GM19395 (cell line): ENCODE results near the gene RAB41.
"Not testable (repeated sequence)": the region's sequence is repeated elsewhere in the genome, so short reads cannot be mapped to it uniquely, and the experiment has no call there.

ENCODE experiments used
- ATAC-seq: cut with Tn5 transposase; IDR thresholded peaks from one replicate; pipeline ENCODE4 v1.9.1; 2021; ENCODE audit warnings: mild to moderate bottlenecking, moderate library complexity; ENCODE audit not compliant: unreplicated experiment

Gene RAB41

DNA sequence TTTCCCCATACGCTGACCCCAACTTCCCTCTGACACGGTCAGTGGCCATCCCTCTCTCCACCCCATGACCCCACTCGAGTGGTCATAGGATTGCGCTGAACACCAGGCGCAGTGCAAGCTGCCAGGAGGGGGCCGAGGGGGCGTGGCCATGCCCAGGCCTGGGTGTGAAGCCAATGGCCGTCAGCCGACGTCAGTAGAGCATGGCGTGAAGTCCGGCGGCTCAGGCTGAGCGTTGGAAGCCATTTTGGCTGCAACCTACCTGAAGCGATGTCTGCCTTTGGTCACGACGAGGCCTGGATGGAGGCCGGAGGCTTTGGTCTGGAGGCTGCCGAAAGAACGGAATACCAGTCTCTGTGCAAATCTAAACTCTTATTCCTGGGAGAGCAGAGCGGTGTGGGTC, at the start of gene RAB41:
RAB41 (plus strand) TSS at position 222 of the 400 bp plus-strand sequence; CDS start at position 268, 46 bp downstream.
- no peak for ATAC-seq

DNA sequence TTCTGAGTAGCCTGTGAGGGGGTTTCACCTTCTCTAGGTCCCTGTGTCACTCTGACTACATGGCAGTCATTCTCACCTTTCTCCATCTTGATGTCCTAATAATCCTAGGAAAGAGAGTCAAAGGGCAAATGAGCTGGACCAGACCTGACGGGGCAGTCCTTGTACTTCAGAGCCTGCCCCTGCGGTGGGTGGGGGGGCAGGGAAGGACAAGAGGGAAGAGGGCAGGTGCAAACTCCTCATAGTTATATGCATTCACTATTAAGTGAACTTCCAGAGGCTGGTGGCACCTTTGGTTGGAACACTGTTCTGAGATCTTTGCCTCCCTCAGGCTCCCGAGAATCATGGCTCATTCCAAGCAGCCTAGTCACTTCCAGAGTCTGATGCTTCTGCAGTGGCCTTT, 47.6 kb upstream of the RAB41 start, which contains the start of gene AWAT1:
AWAT1 (plus strand) TSS at position 301 of the 400 bp plus-strand sequence; CDS start at position 342, 41 bp downstream.
- no peak for ATAC-seq

DNA sequence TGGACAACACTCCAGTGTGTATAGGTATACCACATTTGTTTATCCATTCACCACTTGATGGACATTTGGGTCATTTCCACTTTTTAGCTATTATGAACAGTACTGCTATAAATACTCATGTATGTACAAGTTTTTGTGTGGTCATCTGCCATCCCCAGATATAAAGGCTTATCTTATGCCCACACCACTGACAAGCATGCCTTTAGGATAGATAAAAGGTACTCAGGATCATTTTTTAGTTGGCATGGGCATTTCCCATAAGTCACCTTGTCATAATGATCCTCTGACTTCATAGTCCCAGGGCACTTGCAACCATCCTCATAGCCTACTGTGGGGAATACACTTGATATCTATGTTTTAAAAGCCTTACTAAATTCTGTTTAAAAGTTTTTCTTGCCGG, 41.2 kb upstream of the RAB41 start:
- ATAC-seq: no peak

DNA sequence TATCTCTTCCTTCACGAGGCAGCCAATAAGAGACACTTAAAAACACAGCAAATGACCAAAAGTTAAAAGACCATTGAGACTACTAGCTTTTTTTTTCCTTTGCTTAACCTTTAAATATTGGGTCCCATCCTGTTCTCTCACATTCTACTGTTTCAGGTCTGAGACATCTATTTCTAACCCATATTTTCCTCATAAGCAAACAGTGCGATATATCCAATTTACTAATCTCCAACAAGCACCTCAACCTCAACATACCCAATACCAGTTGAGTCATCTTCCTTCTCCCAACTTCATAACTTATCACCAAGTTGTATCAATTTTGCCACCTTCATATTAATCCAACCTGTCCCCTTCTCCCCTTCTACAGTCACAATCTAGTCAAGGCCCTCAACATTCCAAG, 40.5 kb upstream of the RAB41 start:
- ATAC-seq: no peak

DNA sequence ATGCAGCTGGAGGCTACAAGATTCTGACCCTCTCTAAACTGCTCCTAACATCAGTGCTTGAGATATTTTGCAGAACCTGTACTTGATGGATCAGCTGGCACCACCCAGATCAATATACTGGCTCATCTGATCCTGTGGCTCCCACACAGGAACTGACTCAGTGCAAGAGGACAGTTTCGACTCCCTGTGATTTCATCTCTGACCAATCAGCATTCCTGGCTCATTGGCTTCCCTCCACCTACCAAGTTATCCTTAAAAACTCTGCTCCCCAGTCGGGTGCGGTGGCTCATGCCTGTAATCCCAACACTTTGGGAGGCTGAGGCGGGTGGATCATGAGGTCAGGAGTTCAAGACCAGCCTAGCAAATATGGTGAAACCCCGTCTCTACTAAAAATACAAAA, 38.4 kb upstream of the RAB41 start:
- not testable (repeated sequence) for ATAC-seq

DNA sequence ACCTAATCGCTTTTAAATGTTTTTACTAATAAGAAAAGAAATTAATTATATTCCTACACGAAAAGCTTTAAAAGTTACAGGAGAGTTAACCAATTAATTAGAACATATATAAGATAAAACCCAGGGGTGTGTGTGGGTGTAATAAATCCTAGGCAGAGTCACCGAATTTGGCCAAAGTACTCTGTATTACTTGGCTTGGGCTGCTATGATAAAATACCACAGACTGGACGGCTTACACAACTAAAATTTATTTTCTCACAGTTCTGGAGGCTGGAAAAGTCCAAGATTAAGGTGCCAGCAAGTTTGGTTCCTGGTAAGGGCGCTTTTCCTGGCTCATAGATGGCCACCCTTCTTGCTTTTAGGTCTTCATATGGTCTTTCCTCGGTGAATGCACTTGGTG, 37.1 kb upstream of the RAB41 start:
- no peak for ATAC-seq

DNA sequence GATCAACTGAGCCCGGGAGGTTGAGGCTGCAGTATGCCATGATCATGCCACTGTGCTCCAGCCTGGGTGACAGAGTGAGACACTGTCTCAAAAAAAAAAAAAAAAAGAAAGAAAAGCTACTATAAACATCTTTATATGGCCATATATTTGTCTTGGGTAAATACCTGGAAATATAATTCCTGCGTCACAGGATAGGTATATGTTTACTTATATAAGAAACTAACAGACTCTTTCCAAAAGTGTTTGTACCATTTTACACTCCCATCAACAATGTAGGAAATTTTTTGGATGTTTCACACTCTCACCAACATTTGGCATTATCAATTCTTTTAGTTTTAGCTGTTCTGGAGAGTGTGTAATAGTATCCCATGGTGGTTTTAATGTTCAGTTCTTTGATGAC, 34.7 kb upstream of the RAB41 start:
- ATAC-seq: no peak

DNA sequence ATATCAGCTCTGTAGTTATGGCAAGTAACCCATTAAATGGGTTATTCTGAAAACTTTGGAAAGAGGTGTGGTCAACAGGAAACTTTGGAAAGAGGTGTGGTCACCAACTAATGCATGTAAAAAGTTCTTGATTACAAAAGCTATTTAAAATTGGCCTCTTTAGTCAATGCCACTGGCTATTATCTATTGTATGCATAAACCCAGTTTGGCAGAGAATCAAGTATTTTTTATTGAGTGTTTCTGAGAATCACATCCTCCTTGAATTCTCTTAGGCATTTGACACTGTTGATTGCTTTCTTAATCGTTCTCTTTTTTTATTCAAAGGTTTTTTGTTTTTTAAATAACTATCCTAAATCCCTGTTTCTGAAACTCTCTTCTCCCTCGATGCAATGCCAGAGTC, 29.5 kb upstream of the RAB41 start:
- ATAC-seq: no peak

DNA sequence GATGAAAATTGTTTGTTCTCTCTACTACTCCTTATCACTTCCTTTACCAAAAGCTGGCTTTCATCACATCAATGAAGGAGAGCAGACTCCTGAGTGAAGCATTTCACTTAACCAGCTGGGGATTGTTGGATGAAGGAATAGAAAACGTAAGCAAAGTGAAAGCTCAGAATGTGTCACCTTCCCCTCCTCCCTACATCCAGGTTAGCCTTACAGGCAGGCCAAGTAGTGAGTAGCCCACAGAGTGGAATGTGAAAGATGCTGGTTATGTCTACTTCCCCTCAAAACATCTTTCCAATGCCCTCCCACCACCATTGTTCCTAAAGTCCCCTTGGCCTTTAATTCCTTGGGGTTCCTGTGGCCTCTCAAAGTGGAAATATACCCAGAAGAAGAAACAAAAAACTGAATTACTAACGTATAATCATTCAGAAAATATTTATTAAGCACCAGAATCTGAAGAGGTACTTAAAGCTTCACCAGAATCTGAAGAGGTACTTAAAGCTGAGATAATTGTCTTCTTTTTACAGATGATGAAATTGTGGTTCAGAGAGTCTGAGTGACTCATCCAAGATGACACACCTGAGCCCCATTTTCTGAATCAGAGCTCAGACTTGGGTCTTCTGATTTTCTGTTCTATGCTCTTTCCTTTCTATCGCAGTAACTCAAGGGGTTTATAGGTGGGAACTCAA, 28.5 kb upstream of the RAB41 start:
- no peak for ATAC-seq

DNA sequence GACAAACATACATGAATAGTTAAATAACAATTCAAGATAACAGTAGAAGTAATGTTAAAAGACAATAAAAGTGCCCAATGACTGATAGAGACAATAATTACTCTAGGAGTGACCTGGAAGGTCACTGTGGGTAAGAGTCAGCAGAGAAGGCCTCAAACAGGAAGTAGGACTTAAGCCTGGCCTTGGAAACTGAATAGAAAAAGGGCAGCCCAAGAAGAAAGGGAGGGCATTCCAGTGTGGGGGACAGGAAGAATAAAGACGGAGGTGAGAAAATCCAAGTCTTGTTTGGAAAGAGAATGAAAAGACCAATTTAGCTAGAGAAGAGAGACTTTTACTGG, 27.9 kb upstream of the RAB41 start:
- ATAC-seq: no peak

DNA sequence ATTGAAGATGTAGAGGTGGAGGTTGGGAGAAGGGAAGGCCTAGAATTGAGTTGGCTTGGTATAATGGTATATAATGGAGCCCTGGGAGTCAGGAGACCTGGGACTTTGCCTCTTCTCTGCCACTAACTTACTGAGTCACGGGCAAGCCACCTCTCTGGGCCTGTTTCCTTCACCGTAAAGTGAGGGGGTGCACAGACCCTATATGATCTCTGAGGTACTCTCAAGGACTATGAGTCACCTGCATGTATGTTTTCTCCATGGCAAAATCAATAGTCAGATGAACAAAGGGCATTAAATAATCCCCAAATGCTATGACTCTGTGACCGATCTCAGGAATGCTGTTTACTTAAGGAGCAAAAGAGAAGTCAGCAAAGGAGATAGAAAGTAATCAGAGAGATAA, 27.1 kb upstream of the RAB41 start:
- no peak for ATAC-seq

DNA sequence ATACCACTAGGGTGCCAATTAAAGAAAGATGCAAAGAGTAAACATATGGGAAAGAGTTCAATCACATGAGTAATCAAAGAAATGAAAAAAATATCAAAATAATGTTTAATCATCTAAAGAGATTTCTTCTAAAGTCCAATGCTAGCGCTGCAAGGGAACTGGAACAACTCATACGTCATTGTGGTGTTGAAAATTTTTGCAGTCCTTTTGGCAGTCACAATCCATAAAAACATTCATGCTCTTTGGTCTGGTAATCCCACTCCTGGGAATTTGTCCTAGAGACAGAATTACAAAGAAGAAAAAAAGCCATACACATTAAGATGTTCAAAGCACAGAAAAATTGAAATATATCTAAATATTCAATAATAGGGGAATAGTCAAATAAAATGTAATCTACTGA, 26.5 kb upstream of the RAB41 start:
- no peak for ATAC-seq

DNA sequence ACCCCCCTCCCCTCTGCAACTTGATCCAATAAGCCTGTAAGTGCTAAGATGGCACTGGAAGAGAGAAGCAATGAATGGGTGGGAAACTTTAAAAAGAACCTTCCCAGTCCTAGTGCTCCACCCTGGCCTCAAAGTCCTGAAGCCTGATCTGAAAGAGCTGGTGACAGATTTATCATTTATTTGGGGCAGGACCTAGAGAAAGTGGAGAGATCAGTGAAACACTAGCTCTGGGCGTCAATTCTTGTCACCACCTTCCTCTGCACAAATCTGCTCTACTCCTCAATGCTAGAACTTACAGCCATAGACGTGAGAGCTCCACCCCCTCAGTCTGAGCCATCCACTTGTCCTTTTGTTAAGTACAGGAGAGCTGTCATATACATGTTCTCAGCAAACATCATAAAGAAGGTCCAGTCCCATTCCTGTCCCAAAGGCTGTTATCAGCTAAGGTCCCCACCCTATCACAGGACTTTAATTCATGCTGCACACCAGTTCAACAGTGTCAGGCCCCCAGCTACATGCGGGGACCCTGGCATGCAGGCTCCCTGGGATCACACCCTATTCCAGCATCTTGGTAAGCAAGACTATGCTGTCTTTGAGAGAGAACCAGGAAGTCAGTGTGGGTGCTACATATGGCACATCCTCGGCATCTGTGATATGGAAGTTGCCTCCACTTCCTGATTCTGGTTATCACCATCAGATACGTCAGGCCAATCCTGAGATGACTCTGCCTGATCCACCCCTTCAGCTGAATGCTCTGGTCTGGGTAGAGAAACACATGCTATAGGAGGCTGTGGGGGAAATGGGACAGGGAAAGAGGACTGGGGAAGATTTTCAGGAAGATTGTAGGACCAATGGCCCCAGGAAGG, 24.3 kb upstream of the RAB41 start:
- ATAC-seq: no peak

DNA sequence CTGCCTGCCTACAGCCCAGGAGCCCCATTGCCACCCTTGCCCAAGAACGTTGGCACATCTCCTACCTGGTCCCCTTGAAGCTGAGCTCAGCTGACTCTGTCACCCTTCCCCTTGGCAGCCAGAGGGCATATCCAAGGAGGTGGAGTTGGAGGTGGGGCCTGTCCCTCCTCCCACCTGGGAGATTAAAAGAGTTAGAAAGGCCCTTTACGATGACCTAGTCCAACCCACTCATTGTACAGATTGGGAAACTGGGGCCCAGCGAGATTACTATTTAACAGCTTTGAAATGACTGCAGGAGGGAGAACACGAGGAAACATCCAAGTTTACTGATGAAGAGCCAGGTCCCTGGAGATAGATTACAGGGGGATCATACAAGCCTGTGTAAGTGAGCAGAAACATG, 21.9 kb upstream of the RAB41 start, which contains the start of gene P2RY4:
P2RY4 (minus strand) TSS at position 101 of the 400 bp plus-strand sequence. CDS start 580 bp downstream, outside the sequence.
- no peak for ATAC-seq

DNA sequence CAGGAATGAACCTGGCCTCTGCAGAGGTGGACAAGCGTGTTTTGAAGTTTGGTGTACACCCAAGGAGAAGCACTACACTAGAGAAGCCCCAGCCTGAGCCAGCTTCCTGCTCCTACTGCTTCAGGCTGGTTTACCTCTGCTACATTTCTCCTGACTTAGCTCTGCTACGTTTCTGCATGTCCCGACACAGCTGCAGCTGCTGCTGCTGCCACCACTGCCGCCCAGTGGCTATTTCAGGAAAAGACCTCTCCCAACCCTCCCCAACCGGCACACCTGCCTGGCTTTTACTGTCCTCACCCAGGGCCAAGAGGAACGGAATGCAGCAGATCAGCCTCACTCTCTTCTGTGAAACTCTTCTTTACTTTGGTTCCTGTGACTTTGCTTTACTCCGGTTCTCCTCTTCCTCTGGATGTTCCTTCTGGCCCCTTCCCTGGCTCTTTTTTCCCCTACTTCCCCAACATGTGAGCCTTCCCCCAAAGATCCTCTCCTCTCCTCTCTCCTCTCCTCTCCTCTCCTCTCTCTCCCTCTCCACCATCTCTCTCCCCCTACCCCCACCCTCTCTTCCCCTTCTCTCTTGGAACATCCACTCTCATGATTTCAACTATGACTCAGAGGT, 18.9 kb upstream of the RAB41 start:
- ATAC-seq: peak; percentile 84

DNA sequence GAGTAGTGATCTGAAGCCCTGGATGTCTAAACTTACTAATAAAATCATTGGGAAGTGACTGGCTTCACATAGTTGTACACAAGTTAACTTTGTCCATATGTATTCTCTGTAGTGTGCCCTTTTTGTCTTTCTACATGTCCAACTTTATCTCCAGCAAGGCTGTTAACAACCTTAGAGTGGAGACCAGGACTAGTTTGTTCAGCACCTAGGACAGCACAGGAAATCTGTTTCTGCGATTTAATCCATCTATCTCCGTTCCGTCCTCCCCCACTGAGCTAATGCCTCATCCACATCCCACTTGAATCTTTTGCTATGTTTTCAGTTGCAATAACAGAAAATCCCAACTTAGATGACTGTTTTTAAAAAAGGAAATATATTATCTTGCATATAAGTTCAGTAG, 17.2 kb upstream of the RAB41 start:
- ATAC-seq: no peak

DNA sequence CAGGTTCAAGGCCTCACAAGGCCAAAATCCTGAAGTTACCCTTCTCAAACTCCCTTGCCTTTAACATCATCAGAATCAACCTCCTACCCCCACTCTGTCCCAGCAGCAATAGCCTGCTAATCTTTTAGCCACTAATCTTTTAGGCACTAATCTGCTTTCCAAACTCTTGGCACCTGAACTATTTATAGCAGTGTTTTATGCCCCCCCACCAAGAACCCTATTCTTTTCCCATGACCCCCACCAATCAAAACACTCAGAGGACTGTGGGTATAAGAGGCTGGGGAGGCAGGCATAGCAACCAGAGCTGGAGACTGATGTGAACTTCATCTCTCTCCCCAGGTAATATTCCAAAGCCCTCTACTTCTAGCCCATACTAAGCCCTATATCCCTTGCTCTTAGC, 13.9 kb upstream of the RAB41 start, which contains the start of gene ARR3:
ARR3 (plus strand) TSS at position 301 of the 400 bp plus-strand sequence. CDS start 1,052 bp downstream, outside the sequence.
- no peak for ATAC-seq

DNA sequence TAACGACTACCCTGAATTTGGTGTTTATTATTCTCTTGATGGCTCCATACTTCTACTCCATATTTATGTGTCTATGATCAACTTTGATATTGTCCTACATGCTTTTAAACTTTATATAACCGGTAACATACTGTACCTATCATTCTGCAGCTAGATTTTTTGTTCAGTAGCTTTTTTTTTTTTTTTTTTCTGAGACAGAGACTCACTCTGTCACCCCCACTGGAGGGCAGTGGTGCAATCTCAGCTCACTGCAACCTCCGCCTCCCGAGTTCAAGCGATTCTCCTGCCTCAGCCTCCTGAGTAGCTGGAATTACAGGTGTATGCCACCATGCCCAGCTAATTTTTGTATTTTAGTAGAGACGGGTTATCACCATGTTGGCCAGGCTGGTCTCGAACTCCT, 7.9 kb upstream of the RAB41 start:
- ATAC-seq: not testable (repeated sequence)

DNA sequence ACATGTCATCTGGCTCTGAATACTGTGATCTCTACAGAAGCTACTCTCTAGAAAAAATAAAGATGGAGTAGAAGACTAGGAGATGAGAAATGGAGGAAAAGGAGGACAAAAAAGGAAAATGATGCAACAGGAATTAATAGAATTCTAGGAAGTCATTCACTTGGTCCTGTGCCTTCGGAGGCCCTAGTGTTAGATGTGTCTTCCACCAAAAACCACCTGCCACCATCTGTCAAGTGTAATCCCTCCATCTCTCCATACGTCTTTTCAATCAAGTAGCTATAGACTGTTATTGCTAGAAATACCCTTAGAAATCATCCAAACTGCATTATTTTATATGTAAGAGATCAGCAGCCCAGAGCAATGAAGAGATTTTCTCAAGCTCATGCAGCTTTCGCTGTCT, 2.9 kb upstream of the RAB41 start:
- no peak for ATAC-seq

DNA sequence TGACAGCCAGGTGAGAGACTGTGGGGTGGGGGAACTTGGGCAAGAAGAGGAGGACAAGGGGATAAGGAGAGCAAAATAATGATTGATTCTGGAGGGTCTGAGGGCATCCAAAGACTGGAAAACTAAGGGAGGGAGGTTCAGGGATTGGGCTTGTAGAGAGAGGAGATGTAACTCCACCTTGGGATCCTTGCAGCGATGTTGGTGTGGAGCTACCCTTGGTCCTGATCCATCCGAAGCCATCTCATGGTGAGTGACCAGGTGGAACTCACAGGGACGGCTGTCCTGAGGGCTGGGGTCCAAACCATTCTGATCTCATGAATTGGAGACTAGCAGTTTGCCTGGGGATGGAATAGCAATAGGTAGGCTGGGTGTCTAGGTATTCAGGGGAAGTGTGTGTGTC, 1.4 kb upstream of the RAB41 start:
- no peak for ATAC-seq

DNA sequence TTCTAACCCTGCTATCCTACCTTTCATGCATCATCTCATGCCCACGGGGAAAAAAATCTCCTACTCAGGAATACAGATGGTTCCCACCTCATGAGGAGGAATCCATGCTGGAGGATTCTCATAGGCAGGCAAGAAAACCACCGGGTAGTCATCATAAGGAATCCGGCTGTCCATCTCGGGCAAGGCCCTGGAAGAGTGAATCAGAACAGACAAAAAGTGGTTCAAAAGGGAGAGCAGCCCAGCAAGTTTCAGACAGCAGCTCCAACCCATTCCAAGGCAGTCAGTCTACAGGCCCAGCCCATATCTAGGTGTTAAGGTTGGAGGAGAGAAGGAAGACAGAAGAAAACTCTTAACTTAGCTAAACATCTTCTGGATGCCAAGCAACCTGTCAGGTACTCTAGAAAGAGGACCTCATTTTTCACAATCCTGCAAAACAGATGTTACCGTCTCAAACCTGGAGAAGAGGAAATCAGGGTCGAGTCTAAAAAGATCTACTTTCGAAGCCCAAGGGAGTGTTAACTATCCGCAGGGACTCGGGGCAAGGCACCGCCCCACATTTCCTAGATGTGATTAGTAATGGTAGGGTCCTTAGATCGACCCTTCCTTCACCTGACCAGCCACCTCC, 7.3 kb downstream of the RAB41 start:
- peak; percentile 21 for ATAC-seq
